Lower leg skin (tissue), 4 donors: Measurements from ENCODE around the gene NR1D2. TPM values are rescaled to one million over a fixed set of nuclear protein-coding genes. Genes with fewer than 3 reads are reported as not detected.

Source experiments
- DNase-seq, 2 donors: peaks; one replicate each; pipeline ENCODE4 v3.0.0-alpha.2; 2019; ENCODE audit warnings: low spot score in 2 of 2
- H3K4me3 ChIP-seq: fragments of 200-600 bp; sonication (generic); 2 replicates; pipeline ENCODE4 v1.5.1; 2017; ENCODE audit warnings: mild to moderate bottlenecking, low read depth; ENCODE audit not compliant: poor library complexity, severe bottlenecking
- CTCF ChIP-seq, 3 donors: fragments of 450-650 bp; IDR thresholded peaks; one replicate each; pipeline ENCODE4 v1.5.1; 2016; ENCODE audit warnings: antibody characterized with exemption in 3 of 3, mild to moderate bottlenecking in 3 of 3, moderate library complexity in 2 of 3
- POLR2A ChIP-seq, 2 donors: fragments of 450-650 bp; IDR thresholded peaks; one replicate each; pipeline ENCODE4 v1.6.1; 2016 to 2017; ENCODE audit warnings: antibody characterized with exemption in 2 of 2, mild to moderate bottlenecking in 1 of 2, moderate library complexity in 1 of 2
- WGBS, 2 donors: methylation state at CpG; one replicate each; pipeline ENCODE4 v1.1.5; 2018; 5-methylcytosine and 5-hydroxymethylcytosine counted together
- intact Hi-C: fragments of 100-400 bp; cut with DNase I; formaldehyde crosslinking; loops from one replicate; pipeline ENCODE4 v1.15.0; 2023; ENCODE audit warnings: low total_unique reads
- total RNA-seq, 4 donors: library from RNA; depleted of rRNA; stranded (reverse); fragments of >200 nt; gene quantifications; one replicate each; pipeline ENCODE4 v1.1.0, GENCODE V29; 2016

The NR1D2 gene
- total RNA-seq, 4 donors from 2014 or later: 35.4 to 52.1 (median 42.1) TPM

GRCh38 chr3:23928524-23928923 is 16.6 kb upstream of the NR1D2 start:
- DNase-seq: no peak
- intact Hi-C loops: no loop called here
- WGBS, 2 donors: 50% methylated on average over 8 of the region's 8 CpGs
- no peak overlapping the region for H3K4me3 ChIP-seq
- no peak for TF ChIP-seq POLR2A (IDR thresholded peaks at IDR 0.05)
- no peak for TF ChIP-seq CTCF (IDR thresholded peaks at IDR 0.05)

GRCh38 chr3:23931597-23931996 is 13.5 kb upstream of the NR1D2 start:
- intact Hi-C loops: no loop called here
- WGBS, 2 donors: 83 to 87% methylated on average over 3 of the region's 3 CpGs
- no peak for DNase-seq
- H3K4me3 ChIP-seq: no peak overlapping the region
- no peak for TF ChIP-seq POLR2A (IDR thresholded peaks at IDR 0.05)
- no peak for TF ChIP-seq CTCF (IDR thresholded peaks at IDR 0.05)

GRCh38 chr3:23932571-23932970 is 12.5 kb upstream of the NR1D2 start:
- 80 to 97% methylated on average over 4 of the region's 4 CpGs for WGBS, 2 donors
- no peak for DNase-seq
- TF ChIP-seq POLR2A (IDR thresholded peaks at IDR 0.05) (no peak), CTCF (IDR thresholded peaks at IDR 0.05) (no peak)
- no peak overlapping the region for H3K4me3 ChIP-seq
- intact Hi-C loops: no loop called here

GRCh38 chr3:23934253-23934652 is 10.8 kb upstream of the NR1D2 start:
- no peak for DNase-seq
- 77 to 82% methylated on average over 4 of the region's 4 CpGs for WGBS, 2 donors
- intact Hi-C loops: no loop called here
- TF ChIP-seq CTCF (IDR thresholded peaks at IDR 0.05): no peak
- no peak for TF ChIP-seq POLR2A (IDR thresholded peaks at IDR 0.05)
- no peak overlapping the region for H3K4me3 ChIP-seq

- no peak overlapping the region for H3K4me3 ChIP-seq
- no peak for TF ChIP-seq CTCF (IDR thresholded peaks at IDR 0.05)
- no peak for TF ChIP-seq POLR2A (IDR thresholded peaks at IDR 0.05)
- DNase-seq: no peak
- intact Hi-C loops: no loop called here
- 78 to 88% methylated on average over 1 of the region's 1 CpG for WGBS, 2 donors
These were observed 7.8 kb upstream of the NR1D2 start for GRCh38 chr3:23937296-23937695.

- no peak overlapping the region for H3K4me3 ChIP-seq
- TF ChIP-seq POLR2A (IDR thresholded peaks at IDR 0.05): no peak
- no peak for TF ChIP-seq CTCF (IDR thresholded peaks at IDR 0.05)
- no peak for DNase-seq
- intact Hi-C loops: no loop called here
These were observed 6.4 kb upstream of the NR1D2 start for GRCh38 chr3:23938688-23939087.
